Fibroblast of skin of left biceps (primary cell): ENCODE measurements around the gene FCN3.

Source experiments
- DNase-seq, 2 experiments: peaks; one replicate each; pipeline ENCODE4 v3.0.0-alpha.2; 2013; ENCODE audit warnings: low read depth in 2 of 2

FCN3 gene

DNA sequence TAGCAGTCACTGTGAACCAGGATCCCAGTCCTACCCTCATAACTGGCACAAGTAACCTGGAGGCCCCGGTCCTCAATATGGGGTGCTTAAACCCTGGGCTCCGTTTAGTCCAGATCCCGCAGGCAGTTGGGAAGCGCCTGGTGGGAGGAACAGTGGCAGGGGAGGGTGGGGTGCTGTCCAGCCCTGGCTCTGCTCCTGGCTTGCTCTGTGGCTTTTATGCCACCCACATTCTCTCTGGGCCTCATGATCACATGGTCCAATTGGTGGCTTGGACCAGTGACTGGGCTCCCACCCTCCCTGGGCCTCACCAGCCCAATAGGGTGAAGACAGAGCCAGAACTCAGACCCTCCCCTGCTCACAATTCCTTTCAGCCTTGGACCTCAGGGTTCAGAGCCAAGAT, 5.6 kb upstream of the FCN3 start:
- no peak for DNase-seq

GRCh38 chr1:27379564-27380122, 5.0 kb upstream of the FCN3 start:
- no peak for DNase-seq

GRCh38 chr1:27377760-27378495, 3.3 kb upstream of the FCN3 start:
- no peak for DNase-seq

GRCh38 chr1:27372808-27373690, 1.6 kb downstream of the FCN3 start:
- DNase-seq, result no peak

DNA sequence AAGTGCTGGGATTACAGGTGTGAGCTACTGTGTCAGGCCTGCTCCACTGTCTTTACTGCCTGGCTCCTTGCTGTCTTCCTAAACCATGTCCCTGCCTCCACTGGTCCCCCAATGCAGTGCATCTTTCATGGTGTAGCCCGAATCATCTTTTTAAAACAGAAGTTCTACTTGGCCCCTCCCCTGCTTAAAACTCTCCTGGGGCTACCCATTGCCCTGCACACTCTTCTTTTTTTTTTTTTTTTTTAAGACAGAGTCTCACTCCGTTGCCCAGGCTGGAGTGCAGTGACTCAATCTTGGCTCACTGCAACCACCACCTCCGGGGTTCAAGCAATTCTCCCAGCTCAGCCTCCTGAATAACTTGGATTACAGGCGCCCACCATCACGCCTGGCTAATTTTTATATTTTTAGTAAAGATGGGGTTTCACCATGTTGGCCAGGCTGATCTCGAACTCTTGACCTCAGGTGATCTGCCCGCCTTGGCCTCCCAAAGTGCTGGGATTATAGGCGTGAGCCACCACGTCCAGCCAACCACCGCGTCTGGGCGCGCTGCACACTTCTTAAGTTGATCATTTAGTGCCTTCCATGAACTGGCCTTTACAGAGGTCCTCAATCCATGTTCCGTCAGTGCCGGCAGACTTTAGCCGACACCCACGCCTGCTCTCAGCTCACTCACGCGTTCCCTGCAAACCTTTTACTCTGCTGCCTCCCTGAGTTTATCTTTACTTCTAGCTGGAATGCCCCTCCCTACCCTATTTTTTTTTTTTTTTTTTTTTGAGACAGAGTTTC, 2.4 kb downstream of the FCN3 start:
- DNase-seq, result no peak

DNA sequence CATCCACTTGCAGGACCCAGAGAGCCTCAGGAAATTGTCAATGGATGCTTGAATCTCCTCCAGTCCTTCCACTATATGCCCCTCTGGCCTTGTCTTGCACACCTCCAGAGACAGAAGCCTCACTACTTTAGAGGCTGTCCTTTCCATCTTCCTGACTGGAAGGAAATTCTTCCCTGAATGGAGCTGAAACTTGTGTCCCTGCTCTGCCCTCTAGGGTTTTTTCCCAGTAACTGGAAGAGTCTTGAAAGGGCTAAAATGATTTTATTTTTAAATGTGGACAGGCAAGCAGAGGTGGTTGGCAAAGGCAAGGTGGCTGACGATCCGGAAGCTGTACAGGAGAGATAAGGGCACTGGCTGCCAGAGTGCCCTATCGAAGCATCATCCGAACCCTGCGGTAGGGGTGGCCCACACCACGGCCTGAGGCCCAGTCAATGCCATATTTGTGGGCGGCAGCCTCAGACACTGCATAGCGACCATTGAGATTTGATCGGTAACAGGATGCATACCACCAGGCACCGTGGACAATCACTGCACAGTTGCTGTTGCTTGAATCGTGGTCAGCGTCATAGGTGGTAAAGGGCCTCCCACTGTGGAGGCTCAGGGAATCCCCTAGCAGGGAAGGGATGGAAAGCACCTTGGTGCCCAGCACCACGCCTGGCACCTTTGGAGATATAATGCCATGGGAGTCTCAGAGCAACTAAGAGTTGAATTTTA, 5.6 kb downstream of the FCN3 start:
- DNase-seq, result no peak

DNA sequence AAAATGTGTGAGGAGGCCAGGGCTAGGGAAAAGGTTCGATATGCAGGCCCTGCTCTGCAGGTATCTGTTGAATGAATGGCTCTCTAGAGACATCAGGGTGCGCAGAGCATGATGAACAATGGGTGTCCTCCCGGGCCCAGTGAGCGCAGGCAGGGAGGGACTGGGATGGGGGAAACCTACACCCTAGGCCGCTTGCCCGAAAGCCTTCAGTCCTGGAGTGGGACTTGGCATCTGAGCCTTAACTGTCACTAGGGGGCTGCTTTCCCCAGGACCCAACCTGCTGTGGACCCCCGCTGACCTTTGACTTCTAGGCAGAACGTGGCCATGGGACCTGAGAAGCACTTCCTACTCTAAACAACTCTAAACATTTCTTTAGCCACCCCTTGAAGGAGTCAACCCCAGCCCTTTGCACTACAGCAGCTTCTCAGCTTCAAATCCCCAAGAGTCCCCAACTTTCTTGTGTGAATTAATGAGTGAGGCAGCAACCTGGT, 7.4 kb downstream of the FCN3 start:
- no peak for DNase-seq

- peak; percentile 31 to 33 for DNase-seq
Observed at GRCh38 chr1:27366411-27367159, 8.0 kb downstream of the FCN3 start, which contains the start of gene MAP3K6. MAP3K6 (minus strand) TSS chr1:27366961; CDS start chr1:27366597, 364 bp downstream.

GRCh38 chr1:27366113-27366410, 8.6 kb downstream of the FCN3 start:
- peak; percentile 26 to 38 for DNase-seq

DNA sequence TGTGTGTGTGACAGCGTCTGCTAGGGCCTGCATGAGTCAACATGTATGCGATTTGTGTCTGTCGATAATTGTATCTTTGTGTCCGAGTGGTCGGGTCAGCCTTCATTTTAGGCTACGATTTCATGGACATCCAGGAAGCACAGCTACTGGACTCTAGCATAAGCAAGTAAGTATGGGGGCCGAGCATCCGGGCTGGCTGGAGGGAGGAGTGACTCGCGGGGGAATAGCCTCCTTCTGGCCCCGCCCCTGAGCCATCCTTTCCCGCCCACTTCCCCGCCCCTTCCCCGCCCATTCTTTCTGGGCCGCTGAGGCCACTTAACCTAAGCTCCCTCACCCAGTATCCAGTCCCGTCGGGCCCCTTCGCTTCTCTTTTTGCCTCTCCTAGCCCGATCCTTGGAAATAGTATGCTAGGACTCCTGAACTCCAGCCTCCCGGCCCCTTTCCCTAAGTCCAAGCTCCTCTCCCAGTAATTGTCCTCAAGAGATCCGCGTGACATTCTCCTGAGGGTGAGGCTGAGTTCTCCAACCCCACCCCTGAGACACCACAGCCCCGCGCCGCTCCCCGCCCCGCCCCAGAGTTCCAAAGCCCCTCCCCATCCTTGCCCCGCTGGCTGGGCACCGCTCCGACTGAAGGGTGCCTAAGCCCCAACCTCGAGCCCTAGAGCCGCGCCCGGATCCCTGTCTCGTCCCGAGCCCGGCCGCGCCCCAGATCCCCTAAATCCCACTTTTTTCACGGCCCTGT, 9.1 kb downstream of the FCN3 start:
- DNase-seq, result peak; percentile 61 to 64

- DNase-seq, result no peak
Observed at GRCh38 chr1:27364696-27365371, 9.8 kb downstream of the FCN3 start.

DNA sequence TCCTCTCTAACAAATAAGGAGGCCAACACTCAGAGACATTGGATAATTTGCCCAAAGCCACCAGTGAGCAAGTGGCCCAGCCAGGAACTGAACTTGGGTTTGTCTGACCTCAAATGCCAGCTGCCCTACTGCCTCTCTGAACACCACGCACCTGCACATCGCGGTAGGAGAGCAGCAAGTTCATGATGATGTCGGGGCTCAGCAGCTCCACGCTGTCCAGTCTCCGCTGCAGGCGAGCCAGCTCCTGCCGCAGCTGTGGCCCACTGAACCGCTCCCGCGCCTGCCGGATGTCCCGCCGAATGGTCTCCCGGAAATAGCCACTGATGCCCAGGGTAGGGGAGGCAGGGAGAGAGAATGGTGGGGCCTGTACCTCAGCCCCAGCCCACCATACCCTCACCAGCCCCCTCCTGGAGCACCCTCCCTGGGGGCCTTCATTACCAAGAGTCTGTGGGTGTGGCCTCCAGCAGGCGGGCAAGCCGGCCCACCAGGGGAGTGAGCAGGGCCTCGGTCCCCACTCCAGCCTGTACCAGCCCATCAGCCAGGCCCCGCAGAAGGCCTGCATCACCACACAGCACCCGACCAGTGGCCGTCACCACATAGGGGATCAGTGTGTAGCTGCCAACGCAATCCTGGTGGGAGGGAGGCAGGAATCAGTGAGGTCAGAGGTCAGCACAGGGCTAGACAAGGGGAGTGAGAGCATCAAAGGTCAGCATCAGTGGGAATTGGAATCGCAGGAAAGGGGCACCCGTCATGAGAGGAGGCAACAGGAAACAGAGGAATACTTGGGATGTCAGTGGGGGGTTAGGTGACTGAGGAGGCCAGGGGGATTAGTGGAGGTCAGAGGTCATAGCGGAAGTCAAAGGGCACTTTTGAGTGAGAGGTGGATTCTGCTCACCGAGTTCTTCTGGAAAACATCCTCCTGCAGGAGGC, 10.6 kb downstream of the FCN3 start:
- no peak for DNase-seq

- no peak for DNase-seq
Observed at GRCh38 chr1:27361553-27361952, 13.1 kb downstream of the FCN3 start.

GRCh38 chr1:27361044-27361402, 13.6 kb downstream of the FCN3 start:
- DNase-seq, result no peak

DNA sequence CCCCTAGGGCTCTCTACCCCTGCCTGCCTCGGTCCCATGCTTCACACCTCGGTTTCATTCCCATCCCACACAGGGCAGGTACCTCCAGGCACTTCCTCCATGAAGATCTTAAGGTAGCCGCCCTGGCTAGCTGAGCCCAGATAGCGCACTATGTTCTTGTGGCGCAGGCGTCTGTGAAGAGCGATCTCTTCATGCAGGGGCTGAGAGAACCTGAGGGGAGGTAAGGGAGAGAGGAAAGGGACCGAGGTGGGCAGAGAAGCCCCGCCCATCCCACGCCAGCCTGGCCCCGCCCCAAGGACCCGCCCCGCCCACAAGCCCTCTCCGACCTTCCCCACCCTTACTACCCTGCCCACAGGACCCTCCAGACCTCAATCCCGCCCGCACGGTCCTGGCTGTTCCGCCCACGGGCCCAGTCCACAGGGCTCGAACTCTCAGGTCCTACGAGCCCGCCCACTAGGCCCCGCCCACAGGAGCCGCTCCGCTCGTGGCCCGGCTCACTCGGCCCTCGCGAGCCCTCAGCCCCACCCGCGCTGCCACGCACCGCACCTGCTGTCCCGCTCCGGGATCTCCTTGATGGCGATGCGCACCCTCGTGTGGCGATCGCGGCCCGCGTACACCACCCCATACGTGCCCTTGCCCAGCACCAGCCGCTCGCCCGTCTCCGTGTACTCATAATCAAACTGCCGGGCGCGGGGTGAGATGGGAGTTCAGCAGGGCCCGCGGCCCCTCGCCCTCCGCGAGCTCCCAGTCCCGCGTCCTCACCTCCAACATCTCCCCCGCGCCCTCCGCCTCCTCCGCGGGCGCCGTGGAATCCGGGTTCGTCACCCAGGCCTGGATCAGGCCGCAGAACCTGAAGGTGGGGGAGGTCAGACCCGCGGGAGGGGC, 14.2 kb downstream of the FCN3 start:
- no peak for DNase-seq

DNA sequence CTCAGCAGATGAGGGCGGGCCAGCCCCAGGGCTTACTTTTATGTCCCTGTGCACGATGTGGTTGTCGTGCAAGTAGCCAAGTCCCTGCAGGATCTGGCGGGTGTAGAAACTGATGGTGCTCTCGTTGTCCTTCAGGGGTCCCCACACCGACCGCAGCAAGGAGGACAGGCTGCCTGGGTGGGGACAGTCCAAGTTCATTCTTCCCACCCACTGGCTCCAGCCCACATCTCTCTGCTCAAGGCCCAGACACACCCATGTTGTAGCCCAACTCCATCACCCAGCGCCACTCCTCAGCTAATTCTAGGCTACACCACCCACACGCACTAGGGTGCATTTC, 14.8 kb downstream of the FCN3 start:
- no peak for DNase-seq

GRCh38 chr1:27358928-27359313, 15.7 kb downstream of the FCN3 start:
- no peak for DNase-seq
